ENCODE results near the gene WNK1. TPM values are rescaled to one million over a fixed set of nuclear protein-coding genes. Genes with fewer than 3 reads are reported as not detected.

Gene WNK1
- polyA plus RNA-seq, 2 of the 4 experiments (the other 2 are of a cell fraction), result 88.4 to 98.0 TPM

- no peak for DNase-seq (ENCODE audit: low read depth in 1 of 2, low spot score in 1 of 2)
Observed at GRCh38 chr12:880656-881055, 128.3 kb downstream of the WNK1 start.

GRCh38 chr12:884746-885414 lies 132.5 kb downstream of the WNK1 start:
- no peak for FAIRE-seq
- Histone ChIP-seq H3K4me3 (no peak overlapping the region), H3K4me1 (no peaks in the 10 kb centered on the region), H3K4me2 (no peak overlapping the region), H3K9me3 (no peaks in the 10 kb centered on the region), H3K27ac (no peak overlapping the region)
- no peak for TF ChIP-seq EHMT2 (IDR thresholded peaks at IDR 0.05; ENCODE audit: low read depth)
- no peak for TF ChIP-seq KDM1A (IDR thresholded peaks at IDR 0.05; ENCODE audit: low read depth)
- TF ChIP-seq RNF2 (IDR thresholded peaks at IDR 0.05; ENCODE audit: borderline replicate concordance, low read depth), result no peak
- no peak for TF ChIP-seq CBX2 (IDR thresholded peaks at IDR 0.05; ENCODE audit: borderline replicate concordance, low read depth)
- TF ChIP-seq MAZ (IDR thresholded peaks at IDR 0.05; ENCODE audit: borderline replicate concordance, low read depth, low read length), result no peak
- TF ChIP-seq FOSB (CRISPR knock-in tag; IDR thresholded peaks at IDR 0.05), result no peak
- TF ChIP-seq BHLHE40 (IDR thresholded peaks at IDR 0.05; ENCODE audit: low read depth, low read length), result no peak
- no peak for TF ChIP-seq EHF (CRISPR knock-in tag; IDR thresholded peaks at IDR 0.05)
- no peak for TF ChIP-seq ZNF302 (CRISPR knock-in tag; IDR thresholded peaks at IDR 0.05)
- TF ChIP-seq CHD4 (IDR thresholded peaks at IDR 0.05; ENCODE audit: borderline replicate concordance), result no peak
- no peak for TF ChIP-seq HMGXB4 (CRISPR knock-in tag; IDR thresholded peaks at IDR 0.05; ENCODE audit: borderline replicate concordance)
- no peak for TF ChIP-seq ATOH8 (CRISPR knock-in tag; IDR thresholded peaks at IDR 0.05; ENCODE audit: low read depth)
- TF ChIP-seq HOXA7 (CRISPR knock-in tag; IDR thresholded peaks at IDR 0.05), result no peak
- TF ChIP-seq ELK1 (IDR thresholded peaks at IDR 0.05; ENCODE audit: low read depth, low read length), result no peak
- ChIA-PET POLR2A (no interaction called here), CTCF (interaction anchor here (0.6 to 1.6 kb wide), 3 partner anchors 208 to 1120 kb away, joined by 4 read pairs; no protein-coding TSS in a partner anchor)
- ATAC-seq, result peak in 1 of 2 experiments; percentile 39; a peak in 3 of 6 replicates
- WGBS (ENCODE audit: missing lambda C conversion rate), result 96% methylated on average over 5 of the region's 5 CpGs
- no peak for DNase-seq (ENCODE audit: low read depth in 1 of 2, low spot score in 1 of 2)

More at GRCh38 chr12:880656-881055, 128.3 kb downstream of the WNK1 start:
- ChIA-PET POLR2A (no interaction called here), CTCF (interaction anchor here (0.9 to 2.4 kb wide), 3 partner anchors 48 to 311 kb away, joined by 3 to 10 read pairs (median 3); no protein-coding TSS in a partner anchor)
- ATAC-seq (no peak), FAIRE-seq (no peak)
- no peak overlapping the region for H3K4me2 ChIP-seq
- no peaks in the 10 kb centered on the region for H3K4me1 ChIP-seq
- H3K27ac ChIP-seq, result no peak overlapping the region
- H3K4me3 ChIP-seq, result no peak overlapping the region
- H3K9me3 ChIP-seq, result no peaks in the 10 kb centered on the region
- TF ChIP-seq RNF2 (IDR thresholded peaks at IDR 0.05; ENCODE audit: borderline replicate concordance, low read depth), result no peak
- no peak for TF ChIP-seq JUNB (IDR thresholded peaks at IDR 0.05)
- TF ChIP-seq FOXS1 (CRISPR knock-in tag; IDR thresholded peaks at IDR 0.05), result no peak
- TF ChIP-seq EHMT2 (IDR thresholded peaks at IDR 0.05; ENCODE audit: low read depth), result no peak
- no peak for TF ChIP-seq RAD21 (conservative IDR thresholded peaks at IDR 0.05 in 1 of 2, IDR thresholded peaks at IDR 0.05 in 1 of 2)
- TF ChIP-seq MAFK (IDR thresholded peaks at IDR 0.05; ENCODE audit: partially characterized antibody), result no peak
- no peak for TF ChIP-seq BHLHE40 (IDR thresholded peaks at IDR 0.05; ENCODE audit: low read depth, low read length)
- no peak for TF ChIP-seq CHD4 (IDR thresholded peaks at IDR 0.05; ENCODE audit: borderline replicate concordance)
- no peak for TF ChIP-seq HDAC2 (IDR thresholded peaks at IDR 0.05)
- no peak for TF ChIP-seq USF2 (IDR thresholded peaks at IDR 0.05)
- WGBS (ENCODE audit: missing lambda C conversion rate), result 80% methylated on average over 4 of the region's 4 CpGs

Measured in A549 (cell line).